ENCODE data around the gene LCK. TPM values are rescaled to one million over a fixed set of nuclear protein-coding genes. Genes with fewer than 3 reads are reported as not detected.

The LCK gene
- total RNA-seq, 2 donors from 2014 or later: 66.4 to 140 TPM

DNA sequence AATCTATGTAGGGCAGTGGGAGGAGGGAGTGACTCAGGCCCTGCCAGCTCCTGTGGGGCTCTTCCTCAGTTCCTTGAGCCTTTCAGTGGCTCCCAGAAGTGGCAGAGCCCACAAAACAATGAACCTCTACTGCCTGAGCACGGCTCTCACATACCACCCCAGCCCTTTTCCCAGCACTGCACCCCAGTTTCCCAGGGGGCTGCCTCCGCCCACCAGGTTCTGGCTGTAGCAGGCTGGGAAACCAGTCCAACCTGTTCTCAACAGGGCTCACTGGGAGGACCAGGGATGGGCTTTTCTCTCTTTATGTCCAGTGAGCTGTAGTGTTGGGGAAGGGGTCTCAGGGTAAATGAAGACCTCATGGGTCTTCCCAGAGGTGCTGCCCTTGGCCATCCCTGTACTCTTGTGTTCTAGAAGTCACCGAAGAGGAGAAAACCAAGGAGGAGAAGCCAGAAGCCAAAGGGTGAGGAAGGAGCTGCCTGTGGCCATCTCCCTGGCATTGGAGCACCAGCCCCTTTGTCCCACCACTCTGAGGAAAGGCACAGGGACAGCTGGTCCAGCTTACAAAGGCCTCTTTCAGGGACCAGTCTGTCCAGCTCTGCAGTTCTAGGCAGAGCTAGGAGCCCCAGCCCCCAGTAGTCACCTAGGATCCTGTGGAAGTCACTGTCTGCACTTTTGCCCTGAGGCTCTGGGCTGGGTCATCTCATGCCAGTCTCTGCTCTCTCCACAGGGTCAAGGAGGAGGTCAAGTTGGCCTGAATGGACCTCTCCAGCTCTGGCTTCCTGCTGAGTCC is 81.4 kb downstream of the LCK start:
- H3K27ac Mint-ChIP-seq: no peak overlapping the region

DNA sequence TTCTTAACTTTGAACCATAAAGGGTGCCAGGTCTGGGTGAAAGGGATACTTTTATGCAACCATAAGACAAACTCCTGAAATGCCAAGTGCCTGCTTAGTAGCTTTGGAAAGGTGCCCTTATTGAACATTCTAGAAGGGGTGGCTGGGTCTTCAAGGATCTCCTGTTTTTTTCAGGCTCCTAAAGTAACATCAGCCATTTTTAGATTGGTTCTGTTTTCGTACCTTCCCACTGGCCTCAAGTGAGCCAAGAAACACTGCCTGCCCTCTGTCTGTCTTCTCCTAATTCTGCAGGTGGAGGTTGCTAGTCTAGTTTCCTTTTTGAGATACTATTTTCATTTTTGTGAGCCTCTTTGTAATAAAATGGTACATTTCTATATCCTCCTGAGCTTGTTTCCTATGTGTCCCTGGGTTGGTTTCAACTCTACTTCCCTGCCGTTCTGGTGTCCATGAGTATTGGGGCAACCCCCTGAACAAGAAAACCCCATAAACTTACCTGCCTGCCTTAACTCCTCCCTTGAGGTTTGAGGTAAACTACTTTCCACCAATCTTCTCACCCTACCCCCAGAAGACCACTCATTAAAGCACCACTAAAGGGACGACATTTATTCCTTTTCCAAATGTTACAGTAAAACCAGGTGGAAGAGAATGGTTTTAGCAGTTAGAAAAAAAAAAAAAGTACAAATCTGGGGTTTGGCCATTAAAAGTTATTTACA is 82.3 kb downstream of the LCK start:
- Mint-ChIP-seq H3K4me3 (no peak overlapping the region), H3K4me1 (ENCODE audit: low read depth in 2 of 2) (peaks cover 27 to 36% of the 10 kb centered on the region in 2 donors), H3K36me3 (peaks cover 29% of the 10 kb centered on the region), H3K9me3 (no peaks in the 10 kb centered on the region), H3K27ac (peak overlapping the region in 1 of 2 donors; percentile 21), H3K27me3 (no peaks in the 10 kb centered on the region)
- ATAC-seq: no peak
- DNase-seq (ENCODE audit: low spot score): no peak

More for the DNA sequence above, 81.4 kb downstream of the LCK start:
- H3K9me3 Mint-ChIP-seq: no peaks in the 10 kb centered on the region
- H3K4me1 Mint-ChIP-seq (ENCODE audit: low read depth in 2 of 2): peaks cover 18 to 28% of the 10 kb centered on the region in 2 donors
- DNase-seq (ENCODE audit: low spot score): no peak
- ATAC-seq: no peak
- H3K4me3 Mint-ChIP-seq: no peak overlapping the region
- H3K27me3 Mint-ChIP-seq: no peaks in the 10 kb centered on the region
- H3K36me3 Mint-ChIP-seq: peaks cover 29% of the 10 kb centered on the region

DNA sequence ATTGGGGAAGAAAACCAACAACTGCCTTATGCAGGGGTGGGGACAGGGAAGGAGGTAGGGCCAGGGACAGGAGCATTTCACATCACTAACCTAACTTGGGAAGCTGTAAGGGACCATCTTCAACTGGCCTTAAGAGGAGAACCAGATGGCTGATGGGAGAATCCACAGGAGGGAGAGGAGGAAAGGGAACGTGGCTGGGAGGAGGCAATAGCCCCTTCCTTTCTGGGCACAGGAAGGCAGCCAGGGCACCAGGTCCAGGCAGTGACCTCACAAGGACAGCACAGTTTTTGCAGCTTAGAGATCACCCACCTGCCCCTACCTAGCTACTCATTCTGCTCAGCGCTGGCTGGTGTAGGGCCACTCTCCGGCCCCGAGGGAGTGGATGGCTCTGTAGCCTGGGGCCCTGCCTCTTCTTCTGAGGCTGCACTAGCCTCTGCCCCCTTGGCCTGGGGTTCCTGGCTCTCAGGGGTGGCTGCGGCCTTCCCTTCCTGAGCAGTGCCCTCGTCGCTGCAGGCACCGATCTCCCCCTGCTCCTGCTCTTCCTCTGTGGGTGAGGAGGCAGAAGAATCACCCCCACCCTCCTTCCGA is 83.3 kb downstream of the LCK start:
- H3K4me1 Mint-ChIP-seq (ENCODE audit: low read depth in 2 of 2): peaks cover 35 to 44% of the 10 kb centered on the region in 2 donors
- ATAC-seq (no peak), DNase-seq (ENCODE audit: low spot score) (no peak)
- H3K4me3 Mint-ChIP-seq: peak overlapping the region; percentile 82
- peaks cover 25% of the 10 kb centered on the region for H3K36me3 Mint-ChIP-seq
- no peaks in the 10 kb centered on the region for H3K27me3 Mint-ChIP-seq
- peak overlapping the region in 1 of 2 donors; percentile 21 for H3K27ac Mint-ChIP-seq
- H3K9me3 Mint-ChIP-seq: no peaks in the 10 kb centered on the region

GRCh38 chr1:32334864-32335534 is 83.9 kb downstream of the LCK start:
- peaks cover 19% of the 10 kb centered on the region for H3K36me3 Mint-ChIP-seq
- H3K9me3 Mint-ChIP-seq: no peaks in the 10 kb centered on the region
- DNase-seq (ENCODE audit: low spot score): no peak
- H3K4me3 Mint-ChIP-seq: peak overlapping the region; percentile 82
- H3K4me1 Mint-ChIP-seq (ENCODE audit: low read depth in 2 of 2): peaks cover 36 to 48% of the 10 kb centered on the region in 2 donors
- H3K27ac Mint-ChIP-seq: no peak overlapping the region
- no peaks in the 10 kb centered on the region for H3K27me3 Mint-ChIP-seq
- ATAC-seq: peak; percentile 46 to 56

DNA sequence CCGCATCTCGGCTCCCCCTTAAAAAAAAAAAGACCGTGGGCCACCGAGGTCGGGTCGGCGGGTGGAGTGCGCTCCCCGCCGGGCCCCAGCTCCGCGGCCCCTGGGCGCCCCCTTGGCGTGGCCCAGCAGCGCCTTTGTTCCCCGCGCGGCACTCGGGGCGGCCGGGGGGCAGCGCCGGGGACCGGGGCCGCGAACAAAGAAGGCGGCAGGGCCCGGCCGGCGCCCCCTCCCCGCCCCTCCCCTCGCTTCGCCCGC is 84.4 kb downstream of the LCK start:
- Mint-ChIP-seq H3K27me3 (no peaks in the 10 kb centered on the region), H3K27ac (no peak overlapping the region), H3K9me3 (no peaks in the 10 kb centered on the region), H3K36me3 (peaks cover 17% of the 10 kb centered on the region), H3K4me1 (ENCODE audit: low read depth in 2 of 2) (peaks cover 36 to 46% of the 10 kb centered on the region in 2 donors), H3K4me3 (no peak overlapping the region)
- ATAC-seq (peak; percentile 22 to 41), DNase-seq (ENCODE audit: low spot score) (no peak)

Other genes with a start within 250 kb of the LCK start
- gene KHDRBS1, start 237.4 kb upstream of the LCK start, total RNA-seq: 100 to 1,000 TPM; 156 TPM
- gene TMEM39B, start 178.3 kb upstream of the LCK start, total RNA-seq: 10 to 100 TPM; 20.5 to 26.9 TPM
- gene KPNA6, start 143.2 kb upstream of the LCK start, total RNA-seq: 10 to 100 TPM; 80.9 to 88.9 TPM
- gene TXLNA, start 71.6 kb upstream of the LCK start, total RNA-seq: 100 to 1,000 TPM; 101 to 118 TPM
- gene CCDC28B, start 50.7 kb upstream of the LCK start, total RNA-seq: 10 to 100 TPM; 12.4 to 13.6 TPM
- 1 to 10 TPM; 1.7 to 5.0 TPM for gene IQCC, start 45.6 kb upstream of the LCK start, total RNA-seq
- gene DCDC2B, start 42.2 kb upstream of the LCK start, total RNA-seq: under 1 TPM; 0.19 to 0.22 TPM
- 10 to 100 TPM; 15.6 to 15.8 TPM for gene TMEM234, start 28.9 kb upstream of the LCK start, total RNA-seq
- 100 to 1,000 TPM; 220 to 244 TPM for gene EIF3I, start 28.9 kb upstream of the LCK start, total RNA-seq
- gene FAM167B, start 4.0 kb upstream of the LCK start, total RNA-seq: under 1 TPM in 1 of 2 donors, not detected in 1; 0.47 TPM
- gene HDAC1, start 40.8 kb downstream of the LCK start, total RNA-seq: 100 to 1,000 TPM; 186 to 225 TPM
- 10 to 100 TPM; 11.8 to 35.9 TPM for gene MARCKSL1, start 85.0 kb downstream of the LCK start, total RNA-seq
- gene FAM229A, start 111.2 kb downstream of the LCK start, total RNA-seq: 10 to 100 TPM in 1 of 2 donors, 1 to 10 TPM in 1; 6.2 to 13.4 TPM
- gene TSSK3, start 111.3 kb downstream of the LCK start, total RNA-seq: under 1 TPM in 1 of 2 donors, not detected in 1; 0.36 TPM
- 10 to 100 TPM; 55.6 to 68.2 TPM for gene BSDC1, start 143.2 kb downstream of the LCK start, total RNA-seq
- not detected for gene ZBTB8B, start 213.8 kb downstream of the LCK start, total RNA-seq